Fibroblast of skin of left quadriceps (primary cell): ENCODE results near the gene NEURL4.
A peak's percentile ranks its signal among the peaks of the same experiment; 100 is the strongest.

Experiments
- DNase-seq, 2 experiments: peaks; one replicate each; pipeline ENCODE4 v3.0.0-alpha.2; 2013; ENCODE audit warnings: low read depth in 2 of 2

NEURL4 gene

DNA sequence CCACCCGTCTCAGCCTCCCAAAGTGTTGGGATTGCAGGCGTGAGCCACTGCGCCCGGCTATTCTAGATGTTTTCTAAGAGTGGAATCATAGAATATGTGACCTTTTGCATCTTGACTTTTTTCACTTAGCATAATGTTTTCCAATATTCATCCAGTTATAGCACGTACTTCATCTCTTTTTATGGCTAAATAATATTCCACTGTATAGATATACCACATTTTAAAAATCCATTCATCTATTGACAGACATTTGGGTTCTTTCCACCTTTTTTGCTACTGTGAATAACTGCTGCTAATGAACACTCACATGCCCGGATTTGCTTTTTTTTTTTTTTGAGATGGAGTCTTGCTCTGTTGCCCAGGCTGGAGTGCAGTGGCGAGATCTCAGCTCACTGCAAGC is 25.0 kb downstream of the NEURL4 start:
- DNase-seq = no peak

- no peak for DNase-seq
Measured at GRCh38 chr17:7296189-7296861, 32.8 kb downstream of the NEURL4 start.

DNA sequence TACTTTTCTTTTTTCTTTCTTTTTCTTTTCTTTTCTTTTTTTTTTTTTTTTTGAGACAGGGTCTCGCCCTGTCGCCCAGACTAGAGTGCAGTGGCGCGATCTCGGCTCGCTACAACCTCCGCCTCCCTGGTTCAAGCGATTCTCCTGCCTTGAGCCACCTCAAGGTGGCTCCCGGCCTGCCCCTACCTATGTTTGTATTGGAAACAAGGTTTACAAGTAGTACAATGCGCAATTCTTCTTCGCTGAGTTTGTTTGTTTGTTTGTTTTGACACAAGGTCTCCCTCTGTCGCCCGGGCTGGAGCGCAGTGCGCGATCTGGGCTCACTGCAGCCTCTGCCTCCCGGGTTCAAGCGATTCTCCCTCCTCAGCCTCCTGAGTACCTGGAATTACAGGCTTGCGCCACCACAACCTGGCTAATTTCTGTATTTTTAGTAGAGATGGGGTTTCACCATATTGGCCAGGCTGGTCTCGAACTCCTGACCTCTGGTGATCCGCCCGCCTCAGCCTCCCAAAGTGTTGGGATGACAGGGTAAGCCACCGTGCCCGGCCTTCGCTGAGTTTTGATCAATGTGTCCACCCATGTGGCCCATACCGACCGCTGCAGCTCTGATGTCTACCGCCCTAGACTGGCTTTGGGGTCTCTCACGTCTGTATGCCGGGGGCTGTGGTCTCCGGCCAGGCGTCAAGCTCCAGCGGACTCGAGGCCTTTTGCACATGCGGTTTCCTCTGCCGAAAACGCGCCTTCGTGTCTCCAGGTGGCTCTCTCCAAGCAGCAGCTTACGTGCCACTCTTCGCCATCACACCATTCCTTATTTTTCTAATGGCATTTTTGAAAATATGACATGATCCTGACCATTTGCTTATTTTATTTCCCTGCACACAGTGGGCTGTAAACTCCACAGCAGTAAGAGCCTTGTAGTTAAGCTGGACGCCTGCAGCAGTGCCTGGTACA is 33.6 kb downstream of the NEURL4 start:
- no peak for DNase-seq

GRCh38 chr17:7294614-7295153 is 34.5 kb downstream of the NEURL4 start, which contains the start of gene YBX2:
YBX2 (minus strand) TSS chr17:7294639; CDS start chr17:7294500, 139 bp downstream.
- no peak for DNase-seq

DNA sequence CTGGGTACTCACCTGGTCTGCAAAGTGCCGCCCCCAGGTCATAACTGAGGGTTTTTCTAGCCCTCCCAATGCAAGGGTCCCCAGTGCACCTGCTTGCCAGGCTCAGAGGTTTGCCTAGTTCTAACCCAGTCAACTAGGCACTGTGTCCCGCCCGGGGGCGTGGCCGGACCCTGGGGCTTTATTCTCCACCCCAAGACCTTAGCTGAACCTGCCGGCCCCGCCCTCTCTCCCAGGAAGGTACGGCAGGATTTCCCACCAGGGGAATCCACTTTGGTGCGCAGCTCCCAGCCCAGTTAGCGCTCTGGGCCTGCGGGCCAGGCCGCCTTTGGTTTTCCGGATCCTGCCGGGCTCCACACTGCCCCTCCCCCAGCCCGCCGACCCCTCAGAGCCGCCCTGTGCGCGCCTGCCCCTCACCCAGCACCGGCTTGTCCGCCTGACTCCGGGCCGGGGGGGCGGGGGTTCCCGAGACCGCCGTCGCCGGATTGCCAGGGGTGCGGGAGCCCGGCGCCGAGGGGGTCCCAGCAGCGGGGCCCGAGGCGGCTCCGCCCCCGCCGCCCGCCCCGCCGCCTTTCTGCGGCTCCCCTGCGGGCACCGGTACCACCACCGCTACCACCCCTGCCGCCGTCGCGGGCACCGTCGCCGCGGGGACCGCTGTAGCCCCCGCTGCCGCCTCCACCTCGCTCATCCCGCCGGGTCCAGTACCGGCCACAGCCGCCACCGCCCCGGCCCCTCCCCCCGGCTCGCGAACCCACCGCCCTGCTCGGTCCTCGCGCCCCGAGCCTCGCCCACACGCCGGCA is 35.1 kb downstream of the NEURL4 start:
- DNase-seq = no peak

DNA sequence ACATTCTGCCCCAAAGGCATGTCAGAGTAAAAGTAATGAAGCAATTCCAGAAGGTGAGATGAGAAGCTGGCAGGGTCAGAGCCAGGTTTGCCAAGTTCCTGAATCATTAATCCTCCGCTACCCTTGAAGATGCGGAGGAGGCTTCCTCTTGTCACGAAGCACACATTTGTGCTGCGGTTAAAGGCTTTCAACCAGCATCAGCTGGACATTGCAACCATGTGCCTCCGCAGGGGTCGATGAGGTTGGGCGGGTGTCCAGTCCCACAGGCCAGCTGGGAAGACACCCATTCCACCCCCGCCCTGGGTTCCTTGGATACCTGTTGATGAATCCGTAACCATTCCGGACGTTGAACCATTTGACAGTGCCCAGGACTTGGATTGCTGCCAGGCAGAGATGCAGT is 36.0 kb downstream of the NEURL4 start:
- no peak for DNase-seq

DNA sequence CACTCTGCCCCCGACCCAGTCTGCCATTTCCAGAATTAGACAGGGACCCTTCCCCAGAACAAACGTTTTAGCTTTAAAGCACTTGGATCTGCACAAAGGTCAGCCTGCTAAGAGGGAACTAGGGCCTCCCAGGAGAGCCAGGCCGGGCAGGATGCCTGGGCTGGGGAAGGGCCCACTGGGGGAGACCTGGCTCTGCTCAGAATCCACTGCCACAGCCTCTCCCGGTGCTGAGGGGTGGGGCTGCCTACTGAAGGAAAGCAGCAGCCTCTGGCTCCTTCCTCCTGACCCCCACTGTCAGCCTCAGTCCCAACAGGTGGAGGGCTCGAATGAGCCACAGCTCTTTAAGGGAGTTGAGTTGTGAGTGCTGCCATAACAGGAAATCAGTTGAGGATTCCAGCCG is 36.4 kb downstream of the NEURL4 start:
- DNase-seq = no peak

DNA sequence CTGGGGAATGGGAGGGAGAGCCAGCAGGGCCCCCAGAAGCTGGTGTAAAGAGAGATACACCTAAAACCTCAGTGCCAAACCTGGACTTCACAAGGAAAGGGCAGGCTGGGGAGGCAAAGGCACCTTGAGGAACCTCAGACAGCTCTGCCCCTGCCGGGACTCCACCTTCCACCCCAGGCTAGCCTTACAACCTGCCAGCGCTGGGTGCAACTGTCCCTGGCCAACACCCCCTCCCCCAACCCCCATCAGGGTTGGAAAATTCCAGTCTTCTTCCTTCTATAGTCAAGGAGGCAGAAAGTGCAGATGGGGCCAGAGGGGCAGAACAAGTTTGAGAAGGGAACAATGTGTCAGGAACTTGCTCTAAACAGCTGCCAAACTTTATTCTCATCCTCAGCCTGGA is 36.9 kb downstream of the NEURL4 start:
- DNase-seq = no peak

GRCh38 chr17:7290685-7291084 is 38.5 kb downstream of the NEURL4 start:
- DNase-seq = no peak

- no peak for DNase-seq
Measured at GRCh38 chr17:7290166-7290565, 39.0 kb downstream of the NEURL4 start.

DNA sequence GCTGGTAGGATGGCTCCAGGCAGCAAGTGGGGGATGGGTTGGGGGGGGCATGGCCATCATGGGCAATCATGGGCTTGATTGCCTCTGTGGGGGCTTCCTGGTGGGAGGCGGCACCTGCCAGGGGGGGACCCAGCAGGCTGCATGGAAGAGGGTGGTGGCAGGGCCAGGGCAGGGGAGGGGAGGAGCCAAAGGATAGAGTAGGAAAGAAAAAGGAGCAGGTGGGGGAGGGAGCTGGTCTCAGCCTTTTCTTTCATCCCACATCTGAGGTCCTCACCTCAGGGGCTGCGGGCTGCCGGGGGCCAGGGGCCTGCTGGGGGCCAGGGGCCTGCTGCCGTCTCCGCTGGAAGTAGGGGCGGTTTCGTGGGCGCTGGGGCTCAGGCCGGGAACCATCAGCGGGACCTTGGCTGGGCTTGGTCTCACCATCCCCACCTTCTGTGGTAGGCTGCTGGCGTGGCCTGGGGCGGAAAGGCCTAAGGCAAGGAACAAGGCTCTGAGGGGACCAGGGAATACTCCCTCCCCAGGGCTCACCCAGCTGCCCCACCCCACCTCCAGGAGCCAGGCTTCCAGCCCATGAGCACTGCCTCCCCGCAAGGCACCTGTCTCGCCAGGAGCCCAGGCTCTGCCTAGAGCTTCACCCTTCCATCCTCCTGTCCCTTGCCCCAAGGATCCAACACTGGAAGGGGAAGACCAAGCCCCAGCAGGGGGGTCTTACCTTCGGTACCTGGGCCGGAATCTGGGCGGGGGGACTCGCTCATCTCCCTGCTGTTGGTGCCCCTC is 39.7 kb downstream of the NEURL4 start:
- no peak for DNase-seq

DNA sequence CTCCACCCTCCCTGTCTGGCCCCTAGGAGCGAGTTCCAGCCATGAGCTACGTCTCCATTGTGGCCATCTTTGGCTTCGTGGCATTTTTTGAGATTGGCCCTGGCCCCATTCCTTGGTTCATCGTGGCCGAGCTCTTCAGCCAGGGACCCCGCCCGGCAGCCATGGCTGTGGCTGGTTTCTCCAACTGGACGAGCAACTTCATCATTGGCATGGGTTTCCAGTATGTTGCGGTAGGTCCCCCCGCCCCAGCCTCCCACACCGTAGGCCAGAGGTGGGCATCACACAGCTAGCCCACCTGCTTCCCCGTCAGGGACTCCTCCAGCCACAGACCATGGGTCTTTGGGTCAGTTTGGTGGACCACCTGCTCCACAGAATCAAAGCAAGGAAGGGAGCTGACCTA is 43.5 kb downstream of the NEURL4 start:
- no peak for DNase-seq

GRCh38 chr17:7284911-7285310 is 44.2 kb downstream of the NEURL4 start:
- DNase-seq = no peak

- DNase-seq = no peak
Measured at GRCh38 chr17:7283471-7284216, 45.5 kb downstream of the NEURL4 start.

DNA sequence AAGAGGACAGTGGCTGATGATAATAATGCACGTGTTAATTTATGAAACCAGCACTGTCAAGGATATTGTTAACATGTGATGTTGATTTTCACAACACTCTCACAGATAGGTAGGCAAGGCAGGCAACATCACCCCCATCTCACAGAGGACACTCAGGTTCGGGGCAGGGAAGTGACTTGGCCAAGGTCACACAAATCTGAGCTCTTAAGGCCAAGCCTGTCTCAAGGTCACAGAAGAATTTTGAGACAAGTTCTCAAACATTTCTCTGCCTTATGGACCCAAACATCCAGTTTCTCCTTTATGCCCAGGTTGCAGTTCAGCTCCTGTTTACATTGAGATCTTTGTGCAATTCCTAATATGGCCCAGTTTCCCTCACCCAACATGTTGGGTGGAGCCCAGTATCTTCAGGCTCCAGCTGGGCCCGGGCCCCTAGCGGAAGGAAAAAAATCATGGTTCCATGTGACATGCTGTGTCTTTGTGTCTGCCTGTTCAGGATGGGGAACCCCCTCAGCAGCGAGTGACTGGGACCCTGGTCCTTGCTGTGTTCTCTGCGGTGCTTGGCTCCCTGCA is 46.3 kb downstream of the NEURL4 start:
- no peak for DNase-seq

DNA sequence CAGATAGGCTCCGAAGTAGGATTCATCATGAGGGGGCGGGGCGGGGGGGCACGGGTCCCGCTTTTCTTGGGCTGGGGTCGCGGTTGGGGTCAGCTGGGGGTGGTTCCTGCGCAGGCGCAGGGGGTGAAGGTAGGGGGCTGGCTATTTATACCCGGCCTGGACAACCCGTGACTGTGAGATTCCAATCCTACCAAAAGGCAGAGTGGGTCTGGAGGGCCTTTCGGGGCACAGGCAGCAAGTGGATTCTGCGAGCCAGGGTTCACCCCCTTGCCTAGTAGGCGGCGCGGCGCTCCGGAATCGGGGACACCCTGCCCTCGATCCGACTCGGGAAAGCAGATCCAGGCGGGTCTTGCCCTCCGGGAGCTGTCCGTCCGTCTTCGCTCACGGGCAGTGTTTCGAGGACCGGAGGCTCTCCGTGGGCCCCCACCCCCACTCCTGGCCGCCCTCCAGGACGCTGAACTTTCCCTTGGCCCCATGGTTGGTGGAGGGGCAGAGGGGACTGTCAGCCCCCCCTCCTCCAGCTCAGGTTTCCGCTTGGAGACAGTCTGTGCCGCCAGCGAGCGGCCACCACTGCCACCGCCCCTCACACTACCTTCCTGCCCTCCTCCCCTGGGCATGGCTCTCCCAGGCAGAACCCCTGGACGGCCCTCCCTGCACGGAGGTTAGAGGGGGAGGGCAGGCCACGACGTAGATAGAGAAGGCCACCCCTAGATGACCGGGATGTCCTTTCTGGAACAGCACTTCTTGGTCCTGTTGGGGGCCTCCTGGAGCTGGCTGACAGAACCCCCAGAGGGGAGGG is 47.0 kb downstream of the NEURL4 start:
- DNase-seq = no peak

DNA sequence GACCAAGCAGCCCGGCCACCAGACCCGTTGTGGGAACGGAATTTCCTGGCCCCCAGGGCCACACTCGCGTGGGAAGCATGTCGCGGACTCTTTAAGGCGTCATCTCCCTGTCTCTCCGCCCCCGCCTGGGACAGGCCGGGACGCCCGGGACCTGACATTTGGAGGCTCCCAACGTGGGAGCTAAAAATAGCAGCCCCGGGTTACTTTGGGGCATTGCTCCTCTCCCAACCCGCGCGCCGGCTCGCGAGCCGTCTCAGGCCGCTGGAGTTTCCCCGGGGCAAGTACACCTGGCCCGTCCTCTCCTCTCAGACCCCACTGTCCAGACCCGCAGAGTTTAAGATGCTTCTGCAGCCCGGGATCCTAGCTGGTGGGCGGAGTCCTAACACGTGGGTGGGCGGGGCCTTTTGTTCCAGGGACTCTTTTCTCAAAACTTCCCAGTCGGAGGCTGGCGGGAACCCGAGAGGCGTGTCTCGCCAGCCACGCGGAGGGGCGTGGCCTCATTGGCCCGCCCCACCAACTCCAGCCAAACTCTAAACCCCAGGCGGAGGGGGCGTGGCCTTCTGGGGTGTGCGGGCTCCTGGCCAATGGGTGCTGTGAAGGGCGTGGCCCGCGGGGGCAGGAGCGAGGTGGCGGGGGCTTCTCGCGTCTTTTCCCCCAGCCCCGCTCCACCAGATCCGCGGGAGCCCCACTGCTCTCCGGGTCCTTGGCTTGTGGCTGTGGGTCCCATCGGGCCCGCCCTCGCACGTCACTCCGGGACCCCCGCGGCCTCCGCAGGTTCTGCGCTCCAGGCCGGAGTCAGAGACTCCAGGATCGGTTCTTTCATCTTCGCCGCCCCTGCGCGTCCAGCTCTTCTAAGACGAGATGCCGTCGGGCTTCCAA is 47.8 kb downstream of the NEURL4 start, which contains the start of gene SLC2A4:
SLC2A4 (plus strand) TSS at position 645 of the 879 bp plus-strand sequence; CDS start at position 862, 217 bp downstream.
- peak; percentile 85 to 88 for DNase-seq

- DNase-seq = peak; percentile 26 to 33
Measured at GRCh38 chr17:7280519-7281073, 48.5 kb downstream of the NEURL4 start.
